ENCODE results near the gene ZFYVE19.

- no peak for TF ChIP-seq POLR2A (IDR thresholded peaks at IDR 0.05)
- TF ChIP-seq CTCF (IDR thresholded peaks at IDR 0.05): no peak
- TF ChIP-seq EP300 (IDR thresholded peaks at IDR 0.05): no peak
Observed at GRCh38 chr15:40799523-40799922, 7.4 kb upstream of the ZFYVE19 start.
